Activated T-cell treated with anti-CD3 and anti-CD28 coated beads, Interleukin-2, amount 50 U/mL, for 1 hour (primary cell): ENCODE measurements around the gene CTBP2.
"Not testable (repeated sequence)": the region's sequence is repeated elsewhere in the genome, so short reads cannot be mapped to it uniquely, and the experiment has no call there.

Experiments used
- DNase-seq: peaks from one replicate; pipeline ENCODE4 v3.0.0-alpha.2; 2020

CTBP2 gene

GRCh38 chr10:125082881-125083575, 77.3 kb downstream of the CTBP2 start:
- no peak for DNase-seq

GRCh38 chr10:125082471-125082870, 77.9 kb downstream of the CTBP2 start:
- DNase-seq, result not testable (repeated sequence)

GRCh38 chr10:125081931-125082330, 78.4 kb downstream of the CTBP2 start:
- DNase-seq, result no peak

- no peak for DNase-seq
Observed at GRCh38 chr10:125080984-125081383, 79.4 kb downstream of the CTBP2 start.

GRCh38 chr10:125080296-125080695, 80.1 kb downstream of the CTBP2 start:
- no peak for DNase-seq

GRCh38 chr10:125079091-125079600, 81.2 kb downstream of the CTBP2 start:
- DNase-seq, result no peak

GRCh38 chr10:125076891-125077541, 83.3 kb downstream of the CTBP2 start:
- DNase-seq, result no peak

- DNase-seq, result no peak
Observed at GRCh38 chr10:125076121-125076825, 84.1 kb downstream of the CTBP2 start.

GRCh38 chr10:125073996-125074395, 86.4 kb downstream of the CTBP2 start:
- no peak for DNase-seq

- no peak for DNase-seq
Observed at GRCh38 chr10:125072794-125073193, 87.6 kb downstream of the CTBP2 start.

GRCh38 chr10:125071008-125071407, 89.4 kb downstream of the CTBP2 start:
- DNase-seq, result no peak

GRCh38 chr10:125068406-125068805, 92.0 kb downstream of the CTBP2 start:
- DNase-seq, result no peak

GRCh38 chr10:125067764-125068163, 92.6 kb downstream of the CTBP2 start:
- DNase-seq, result no peak

GRCh38 chr10:125066764-125067450, 93.5 kb downstream of the CTBP2 start:
- DNase-seq, result no peak

GRCh38 chr10:125064681-125065492, 95.5 kb downstream of the CTBP2 start:
- no peak for DNase-seq

GRCh38 chr10:125063256-125063925, 97.0 kb downstream of the CTBP2 start:
- DNase-seq, result no peak

- DNase-seq, result no peak
Observed at GRCh38 chr10:125062914-125063230, 97.5 kb downstream of the CTBP2 start.

GRCh38 chr10:125062227-125062913, 98.0 kb downstream of the CTBP2 start:
- no peak for DNase-seq

- no peak for DNase-seq
Observed at GRCh38 chr10:125061557-125062226, 98.7 kb downstream of the CTBP2 start.

GRCh38 chr10:125060826-125061556, 99.4 kb downstream of the CTBP2 start:
- no peak for DNase-seq
